ENCODE data around the gene CELF3. TPM values are rescaled to one million over a fixed set of nuclear protein-coding genes. Genes with fewer than 3 reads are reported as not detected.
"Not testable (repeated sequence)": the region's sequence is repeated elsewhere in the genome, so short reads cannot be mapped to it uniquely, and the experiment has no call there.

CELF3 gene
- polyA plus RNA-seq, 4 donors, result 0.14 to 0.83 (median 0.59) TPM

- no peak for DNase-seq (ENCODE audit: low read depth in 4 of 4, low spot score in 3 of 4)
Measured at GRCh38 chr1:151704246-151704645, 12.4 kb downstream of the CELF3 start.

- DNase-seq (ENCODE audit: low read depth in 4 of 4, low spot score in 3 of 4), result no peak
Measured at GRCh38 chr1:151703813-151704212, 12.8 kb downstream of the CELF3 start.

- no peak for DNase-seq (ENCODE audit: low read depth in 4 of 4, low spot score in 3 of 4)
Measured at GRCh38 chr1:151702936-151703335, 13.7 kb downstream of the CELF3 start.

- no peak for DNase-seq (ENCODE audit: low read depth in 4 of 4, low spot score in 3 of 4)
Measured at GRCh38 chr1:151701515-151701914, 15.1 kb downstream of the CELF3 start.

- no peak for DNase-seq (ENCODE audit: low read depth in 4 of 4, low spot score in 3 of 4)
Measured at GRCh38 chr1:151693057-151693651, 23.4 kb downstream of the CELF3 start.

GRCh38 chr1:151692226-151692625 is 24.4 kb downstream of the CELF3 start:
- DNase-seq (ENCODE audit: low read depth in 4 of 4, low spot score in 3 of 4), result no peak

- DNase-seq (ENCODE audit: low read depth in 4 of 4, low spot score in 3 of 4), result no peak
Measured at GRCh38 chr1:151689494-151689893, 27.1 kb downstream of the CELF3 start.

GRCh38 chr1:151686561-151686960 is 30.0 kb downstream of the CELF3 start:
- no peak for DNase-seq (ENCODE audit: low read depth in 4 of 4, low spot score in 3 of 4)

- DNase-seq (ENCODE audit: low read depth in 4 of 4, low spot score in 3 of 4), result no peak
Measured at GRCh38 chr1:151684128-151684527, 32.5 kb downstream of the CELF3 start.

- not testable (repeated sequence) for DNase-seq (ENCODE audit: low read depth in 4 of 4, low spot score in 3 of 4)
Measured at GRCh38 chr1:151682901-151683300, 33.7 kb downstream of the CELF3 start.

- DNase-seq (ENCODE audit: low read depth in 4 of 4, low spot score in 3 of 4), result no peak
Measured at GRCh38 chr1:151681923-151682322, 34.7 kb downstream of the CELF3 start.

GRCh38 chr1:151680826-151681225 is 35.8 kb downstream of the CELF3 start:
- no peak for DNase-seq (ENCODE audit: low read depth in 4 of 4, low spot score in 3 of 4)

GRCh38 chr1:151680391-151680790 is 36.2 kb downstream of the CELF3 start:
- no peak for DNase-seq (ENCODE audit: low read depth in 4 of 4, low spot score in 3 of 4)

- DNase-seq (ENCODE audit: low read depth in 4 of 4, low spot score in 3 of 4), result no peak
Measured at GRCh38 chr1:151673407-151673806, 43.2 kb downstream of the CELF3 start.

GRCh38 chr1:151670036-151670675 is 46.4 kb downstream of the CELF3 start:
- not testable (repeated sequence) for DNase-seq (ENCODE audit: low read depth in 4 of 4, low spot score in 3 of 4)

GRCh38 chr1:151668090-151668489 is 48.5 kb downstream of the CELF3 start:
- no peak for DNase-seq (ENCODE audit: low read depth in 4 of 4, low spot score in 3 of 4)

GRCh38 chr1:151661751-151662150 is 54.9 kb downstream of the CELF3 start:
- DNase-seq (ENCODE audit: low read depth in 4 of 4, low spot score in 3 of 4), result no peak

GRCh38 chr1:151655371-151655770 is 61.2 kb downstream of the CELF3 start:
- DNase-seq (ENCODE audit: low read depth in 4 of 4, low spot score in 3 of 4), result no peak

- no peak for DNase-seq (ENCODE audit: low read depth in 4 of 4, low spot score in 3 of 4)
Measured at GRCh38 chr1:151653397-151653796, 63.2 kb downstream of the CELF3 start.

Data from left renal pelvis (tissue), 4 donors.